Stimulated activated CD8-positive, alpha-beta memory T cell treated with anti-CD3 and anti-CD28 coated beads, Interleukin-7, amount 100 ng/mL, for 1 hour (primary cell): Measurements from ENCODE around the gene UPK2.
"Not testable (repeated sequence)": the region's sequence is repeated elsewhere in the genome, so short reads cannot be mapped to it uniquely, and the experiment has no call there.

ENCODE experiments used
- DNase-seq, 2 donors: peaks; one replicate each; pipeline ENCODE4 v3.0.0-alpha.2; 2020; ENCODE audit warnings: low read depth in 2 of 2

UPK2 gene

DNA sequence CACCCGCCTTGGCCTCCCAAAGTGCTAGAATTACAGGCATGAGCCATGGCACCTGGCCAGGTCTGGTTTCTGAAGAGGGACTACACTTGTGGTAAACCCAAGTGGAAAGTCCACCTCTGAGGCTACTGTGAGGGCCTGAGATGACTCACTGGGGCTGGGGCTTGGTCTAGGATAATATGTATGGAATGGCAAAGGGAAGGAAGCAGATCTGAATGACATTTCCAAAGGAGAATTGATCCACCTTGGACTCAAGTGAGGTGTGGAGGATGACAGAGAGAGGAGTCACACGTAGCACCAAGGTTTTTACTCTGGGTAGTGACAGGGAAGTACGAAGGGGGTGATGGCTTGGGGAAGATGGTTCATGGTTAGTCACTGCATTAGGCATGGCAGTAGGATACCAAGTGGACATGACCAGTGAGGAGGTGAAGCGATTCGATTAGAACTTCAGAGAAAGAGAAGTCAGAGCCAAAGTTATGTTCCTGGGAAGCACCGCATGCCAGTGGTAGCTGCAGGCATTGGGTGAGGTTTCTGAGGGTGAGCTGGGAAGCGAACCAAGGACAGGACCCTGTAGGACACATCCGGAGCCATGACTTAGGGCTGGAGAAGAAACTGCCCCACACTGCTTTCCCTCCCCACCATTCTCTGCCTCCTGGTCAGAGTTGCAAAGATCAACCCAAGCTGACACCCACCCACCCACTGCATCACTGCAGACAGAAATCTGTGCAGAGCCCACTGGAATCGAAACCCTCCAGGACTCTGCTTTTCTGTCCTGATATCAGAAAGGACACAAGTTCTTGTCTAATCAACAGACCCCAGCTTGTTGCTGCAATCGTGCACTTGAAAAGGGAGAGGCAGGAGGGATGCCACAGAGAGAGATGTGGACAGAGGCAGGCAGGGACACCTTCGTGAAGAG lies 17.4 kb upstream of the UPK2 start:
- DNase-seq, result no peak

DNA sequence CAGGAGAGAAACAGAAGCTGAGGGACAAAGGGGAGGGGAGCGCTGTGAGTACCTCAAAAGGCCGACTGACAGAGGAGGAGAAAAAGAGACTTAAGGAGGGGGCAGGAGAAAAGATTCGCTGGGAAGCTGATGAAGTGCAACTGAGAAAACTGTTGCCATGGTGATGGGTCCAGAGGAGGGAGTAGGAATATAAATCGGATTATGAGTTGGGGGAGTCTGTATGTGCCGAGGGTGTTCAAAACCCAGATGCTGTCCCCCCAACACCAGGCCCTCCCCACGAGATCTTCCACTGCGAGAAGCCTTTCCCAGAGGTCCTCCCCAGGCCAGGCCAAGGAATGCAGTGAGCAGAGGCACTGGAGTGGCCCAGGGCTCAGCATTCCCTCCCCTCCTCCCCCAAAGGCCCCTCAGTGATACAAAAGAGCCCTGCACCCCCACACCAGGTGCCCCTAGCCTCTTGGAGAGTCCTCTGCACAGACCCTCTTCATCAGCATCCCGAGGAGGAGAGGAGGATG lies 16.6 kb upstream of the UPK2 start:
- DNase-seq, result no peak

DNA sequence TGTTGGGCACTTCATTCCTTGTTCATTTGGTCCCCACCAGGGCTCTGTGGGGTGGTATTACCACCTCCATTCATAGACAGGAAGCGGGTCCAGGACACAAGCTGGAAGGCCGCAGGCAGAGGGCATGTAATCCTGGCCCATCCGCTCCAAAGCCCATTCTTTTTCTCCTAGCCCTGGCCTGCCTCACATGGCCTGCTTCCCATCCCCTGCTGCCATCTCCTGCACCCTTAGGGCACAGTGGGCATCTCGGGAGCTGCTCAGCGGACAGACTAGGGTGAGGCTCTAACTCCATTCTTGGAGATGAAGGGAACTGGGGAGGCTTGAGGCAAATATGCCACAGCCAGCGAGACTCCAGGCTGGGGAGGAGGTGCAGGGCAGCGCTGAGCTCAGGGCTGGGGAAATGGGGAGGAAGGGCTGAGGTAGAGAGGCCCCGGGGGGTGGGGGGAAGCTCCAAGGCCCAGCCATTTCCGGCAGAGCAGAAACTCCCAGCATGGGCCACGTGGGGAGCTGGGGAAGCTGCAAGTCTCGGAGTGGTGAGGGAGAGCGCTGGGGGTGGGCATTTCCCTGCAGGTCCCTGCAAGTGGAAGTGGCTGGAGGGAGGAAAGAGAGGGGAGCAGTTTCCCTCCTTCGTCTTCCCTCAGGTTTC lies 16.0 kb upstream of the UPK2 start:
- no peak for DNase-seq

DNA sequence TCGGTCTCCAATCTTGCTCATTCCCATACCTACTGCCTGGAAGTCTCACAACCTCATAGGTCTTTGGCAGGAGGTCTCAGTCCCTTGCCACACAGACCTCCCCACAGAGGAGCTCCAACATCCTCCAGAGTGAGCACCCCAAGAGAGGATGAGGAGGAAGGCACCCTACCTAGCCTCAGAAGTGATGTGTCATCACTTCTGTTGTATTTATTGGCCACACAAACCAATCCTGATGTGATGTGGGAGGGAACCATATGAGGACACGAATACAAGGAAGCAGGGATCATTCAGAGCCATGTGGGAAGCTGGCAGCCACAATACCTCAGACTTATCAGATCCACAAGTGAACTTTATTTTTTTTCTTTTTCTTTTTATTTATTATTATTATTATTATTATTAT lies 9.0 kb upstream of the UPK2 start:
- DNase-seq, result no peak

DNA sequence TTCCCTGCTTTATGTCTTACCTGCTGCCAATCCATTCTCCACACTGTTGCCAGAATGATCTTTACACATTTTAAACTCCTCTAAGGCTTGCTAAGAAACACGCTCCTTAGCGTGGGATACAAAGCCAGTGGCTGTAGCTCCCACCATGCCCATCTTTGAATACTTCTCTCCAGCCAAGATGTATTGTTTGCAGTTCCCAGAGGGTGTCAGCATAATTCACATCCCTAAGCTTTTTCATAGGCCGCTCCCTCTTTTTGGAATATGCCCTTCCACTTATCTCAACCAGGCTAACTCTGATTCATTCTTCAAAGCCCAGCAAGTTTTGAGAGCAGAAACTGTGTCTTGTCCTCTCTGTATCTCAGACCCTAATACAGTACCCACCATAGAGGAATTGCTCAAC lies 8.1 kb upstream of the UPK2 start:
- no peak for DNase-seq

DNA sequence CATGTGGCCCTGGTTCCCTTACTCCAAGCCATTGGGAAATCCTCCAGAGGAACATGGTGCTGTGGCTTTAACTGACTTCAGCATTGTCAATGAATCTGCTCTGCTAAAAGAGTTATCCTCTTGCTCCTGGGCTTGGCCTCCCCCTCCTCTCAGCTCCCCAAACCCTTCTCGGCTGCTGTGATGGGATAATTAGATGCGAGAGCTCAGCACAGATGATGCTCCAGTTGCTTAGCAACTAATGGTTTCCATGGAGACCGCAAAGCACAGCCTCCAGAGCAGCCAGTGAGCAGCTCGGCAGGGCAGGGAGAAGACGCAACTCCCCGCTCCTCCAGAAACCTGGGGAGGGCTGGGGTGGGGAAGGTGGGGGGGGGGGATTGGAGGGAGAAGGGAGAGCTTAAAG lies 2.8 kb upstream of the UPK2 start:
- no peak for DNase-seq

DNA sequence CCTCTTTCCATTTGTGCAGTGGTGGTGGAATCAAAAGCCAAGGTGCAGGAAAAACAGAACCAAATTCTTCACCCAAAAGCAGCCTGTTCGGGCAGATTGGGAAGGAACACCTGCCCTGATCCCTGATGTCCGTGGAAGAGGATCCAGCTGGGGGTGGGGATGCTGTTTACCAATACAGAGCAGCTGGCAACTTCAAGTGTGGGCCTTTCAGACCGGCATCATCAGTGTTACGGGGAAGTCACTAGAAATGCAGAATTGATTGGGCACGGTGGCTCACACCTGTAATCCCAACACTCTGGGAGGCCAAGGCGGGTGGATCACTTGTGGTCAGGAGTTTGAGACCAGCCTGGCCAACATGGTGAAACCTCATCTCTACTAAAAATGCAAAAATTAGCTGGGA lies 2.1 kb upstream of the UPK2 start:
- not testable (repeated sequence) for DNase-seq

DNA sequence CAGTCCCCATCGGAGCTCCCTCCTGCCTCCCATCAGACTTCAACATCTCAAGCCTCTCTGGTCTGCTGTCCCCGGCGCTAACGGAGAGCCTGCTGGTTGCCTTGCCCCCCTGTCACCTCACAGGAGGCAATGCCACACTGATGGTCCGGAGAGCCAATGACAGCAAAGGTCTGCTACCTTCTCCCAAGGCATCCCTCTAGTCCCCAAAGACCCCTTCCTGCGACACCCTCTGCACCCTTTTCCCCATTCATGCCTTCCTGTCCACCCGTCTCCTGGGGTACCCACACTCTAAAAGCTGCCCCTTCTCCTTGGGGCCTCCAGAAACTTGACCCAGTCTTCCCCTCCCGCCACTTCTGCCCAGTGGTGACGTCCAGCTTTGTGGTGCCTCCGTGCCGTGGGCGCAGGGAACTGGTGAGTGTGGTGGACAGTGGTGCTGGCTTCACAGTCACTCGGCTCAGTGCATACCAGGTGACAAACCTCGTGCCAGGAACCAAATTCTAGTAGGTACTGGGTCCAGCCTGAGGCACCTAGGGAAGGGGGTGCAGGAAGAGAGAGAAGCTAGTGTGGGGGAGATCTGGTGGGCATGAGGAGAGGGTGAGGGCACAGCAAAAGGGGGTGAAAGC lies 860 bp downstream of the UPK2 start:
- DNase-seq, result no peak

DNA sequence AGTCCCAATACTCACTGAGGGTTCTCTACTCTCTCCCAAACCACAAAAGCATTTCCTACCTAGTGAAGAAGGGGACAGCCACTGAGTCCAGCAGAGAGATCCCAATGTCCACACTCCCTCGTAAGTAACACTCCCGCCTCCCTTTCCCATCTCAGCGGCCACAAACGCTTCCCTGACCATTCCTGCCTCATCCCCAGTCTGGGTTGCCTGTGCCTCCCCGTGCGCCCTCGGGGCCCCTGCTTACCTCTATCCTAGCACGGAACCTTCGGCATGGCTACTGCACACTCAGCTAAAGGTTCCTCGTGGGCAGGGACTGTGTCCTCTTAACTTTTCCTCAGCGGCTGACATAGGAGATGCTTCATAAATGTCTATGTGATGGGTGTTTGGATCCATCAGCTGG lies 1.5 kb downstream of the UPK2 start:
- no peak for DNase-seq

DNA sequence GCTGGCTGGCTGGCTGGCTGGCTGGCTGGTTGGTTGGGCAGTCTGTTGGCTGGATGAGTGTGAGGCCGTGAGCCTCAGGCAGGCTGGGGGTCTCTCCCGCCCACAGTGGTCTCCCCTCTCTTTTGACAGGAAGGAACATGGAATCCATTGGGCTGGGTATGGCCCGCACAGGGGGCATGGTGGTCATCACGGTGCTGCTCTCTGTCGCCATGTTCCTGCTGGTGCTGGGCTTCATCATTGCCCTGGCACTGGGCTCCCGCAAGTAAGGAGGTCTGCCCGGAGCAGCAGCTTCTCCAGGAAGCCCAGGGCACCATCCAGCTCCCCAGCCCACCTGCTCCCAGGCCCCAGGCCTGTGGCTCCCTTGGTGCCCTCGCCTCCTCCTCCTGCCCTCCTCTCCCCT lies 1.9 kb downstream of the UPK2 start:
- no peak for DNase-seq

DNA sequence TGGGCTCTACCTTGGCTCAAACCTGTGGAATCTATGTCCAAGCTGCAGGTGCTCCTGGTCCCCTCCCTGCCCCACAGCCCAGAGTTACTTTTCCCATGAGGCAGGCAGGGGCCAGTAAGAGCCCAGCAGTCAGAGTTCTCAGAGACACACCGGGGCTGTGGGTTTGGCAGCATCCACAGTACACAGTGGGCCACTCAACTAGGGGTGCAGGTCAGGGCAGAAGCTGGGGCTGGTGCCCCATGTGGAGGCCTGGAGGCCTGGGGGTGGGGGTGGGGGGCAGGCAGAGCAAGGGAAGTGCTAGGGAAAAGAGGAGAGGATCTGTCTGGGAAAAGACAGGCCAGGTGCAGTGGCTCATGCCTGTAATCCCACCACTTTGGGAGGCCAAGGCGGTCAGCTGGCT lies 2.5 kb downstream of the UPK2 start:
- no peak for DNase-seq

DNA sequence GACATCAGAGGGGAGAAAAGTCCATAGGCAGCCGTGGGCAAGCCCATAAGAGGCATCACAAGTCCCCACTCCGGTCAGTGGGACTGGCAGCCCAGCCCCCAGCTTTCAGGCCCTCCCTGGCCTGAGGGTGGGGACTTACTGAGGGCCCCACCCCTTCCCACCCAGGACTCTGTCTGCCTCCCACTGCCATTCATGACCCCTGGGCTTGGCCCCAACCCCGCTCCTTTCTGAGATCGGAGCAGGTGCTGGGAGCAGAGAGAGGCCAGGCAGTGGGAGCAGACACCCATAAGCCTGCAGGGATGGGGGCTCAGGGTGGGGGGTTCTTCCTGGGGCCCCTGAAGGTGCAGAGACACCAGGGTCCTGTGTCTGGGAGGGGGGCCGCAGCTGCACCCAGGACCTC lies 5.1 kb downstream of the UPK2 start:
- DNase-seq, result no peak

DNA sequence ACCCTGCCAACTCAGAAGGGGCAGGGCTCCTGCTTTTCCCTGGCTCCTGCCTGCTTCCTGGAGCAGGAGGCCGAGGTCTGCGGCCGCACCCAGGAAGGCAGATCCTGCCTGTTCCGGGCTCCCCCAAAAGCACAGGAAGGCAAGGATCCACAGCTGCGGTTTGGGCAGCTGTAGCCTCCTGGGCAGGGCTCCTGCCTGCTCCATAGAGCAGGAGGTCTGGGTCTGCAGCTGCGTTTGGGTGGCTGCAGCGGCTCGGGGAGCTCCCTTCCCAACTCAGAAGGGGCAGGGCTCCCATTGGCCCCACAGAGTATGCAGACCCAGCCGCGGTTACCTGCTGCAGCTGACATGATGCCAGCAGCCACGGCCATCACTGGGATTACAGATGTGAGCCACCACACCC lies 5.5 kb downstream of the UPK2 start:
- DNase-seq, result no peak

DNA sequence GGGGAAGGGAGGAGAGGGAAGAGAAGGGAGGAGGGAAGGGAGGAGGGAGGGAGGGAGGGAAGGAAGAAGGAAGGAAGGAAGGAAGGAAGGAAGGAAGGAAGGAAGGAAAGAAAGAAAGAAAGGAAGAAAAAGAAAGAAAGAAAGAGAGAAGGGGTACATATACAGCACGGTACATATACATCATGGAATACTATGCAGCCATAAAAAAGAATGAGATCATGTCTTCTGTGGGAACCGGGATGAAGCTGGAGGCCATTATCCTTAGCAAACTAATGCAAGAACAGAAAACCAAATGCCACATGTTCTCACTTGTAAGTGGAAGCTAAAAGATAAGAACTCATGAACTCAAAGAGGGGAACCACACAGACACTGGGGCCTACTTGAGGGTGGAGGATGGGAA lies 13.4 kb downstream of the UPK2 start:
- not testable (repeated sequence) for DNase-seq

DNA sequence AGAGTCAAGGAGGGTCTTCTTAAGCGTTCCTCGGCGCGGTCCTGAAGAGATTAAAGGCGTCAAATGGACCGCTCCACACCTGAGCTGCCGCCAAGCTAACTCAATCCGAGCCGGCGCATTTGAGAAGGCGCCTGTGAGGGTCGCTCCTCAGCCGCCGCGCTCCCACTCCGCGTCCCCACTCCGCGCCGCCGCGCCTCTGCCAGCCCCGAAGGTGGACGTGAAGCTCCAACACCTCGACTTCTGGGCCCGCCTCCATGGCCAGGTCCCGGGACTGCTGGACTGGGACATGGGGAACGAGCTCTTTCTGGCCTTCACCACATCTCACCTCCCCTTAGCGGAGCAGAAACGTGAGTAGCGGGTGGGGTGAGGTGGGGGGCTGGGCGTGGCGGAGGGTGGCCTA lies 15.5 kb downstream of the UPK2 start, which contains the start of gene FOXR1:
Gene FOXR1 (plus strand): TSS at position 116 of the 400 bp plus-strand sequence. CDS start 171 bp downstream, at position 287.
- no peak for DNase-seq

DNA sequence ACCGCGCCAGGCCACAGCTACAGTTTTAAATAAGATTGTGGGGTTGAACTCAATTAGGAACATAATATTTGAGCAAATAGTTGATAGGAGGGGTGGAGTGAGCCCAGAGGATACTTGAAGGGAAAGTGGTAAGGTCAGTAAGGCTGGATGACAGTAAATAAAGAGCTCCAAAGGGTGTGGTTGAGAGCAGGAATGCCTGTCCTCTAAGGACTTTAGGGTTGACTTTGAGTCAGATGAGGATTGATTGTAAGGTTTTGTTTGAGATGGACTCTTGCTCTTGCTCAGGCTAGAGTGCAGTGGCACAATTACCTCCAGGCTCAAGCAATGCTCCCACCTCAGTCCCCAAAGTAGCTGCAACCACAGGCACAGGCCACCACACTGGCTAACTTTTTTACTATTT lies 17.9 kb downstream of the UPK2 start:
- DNase-seq, result no peak

DNA sequence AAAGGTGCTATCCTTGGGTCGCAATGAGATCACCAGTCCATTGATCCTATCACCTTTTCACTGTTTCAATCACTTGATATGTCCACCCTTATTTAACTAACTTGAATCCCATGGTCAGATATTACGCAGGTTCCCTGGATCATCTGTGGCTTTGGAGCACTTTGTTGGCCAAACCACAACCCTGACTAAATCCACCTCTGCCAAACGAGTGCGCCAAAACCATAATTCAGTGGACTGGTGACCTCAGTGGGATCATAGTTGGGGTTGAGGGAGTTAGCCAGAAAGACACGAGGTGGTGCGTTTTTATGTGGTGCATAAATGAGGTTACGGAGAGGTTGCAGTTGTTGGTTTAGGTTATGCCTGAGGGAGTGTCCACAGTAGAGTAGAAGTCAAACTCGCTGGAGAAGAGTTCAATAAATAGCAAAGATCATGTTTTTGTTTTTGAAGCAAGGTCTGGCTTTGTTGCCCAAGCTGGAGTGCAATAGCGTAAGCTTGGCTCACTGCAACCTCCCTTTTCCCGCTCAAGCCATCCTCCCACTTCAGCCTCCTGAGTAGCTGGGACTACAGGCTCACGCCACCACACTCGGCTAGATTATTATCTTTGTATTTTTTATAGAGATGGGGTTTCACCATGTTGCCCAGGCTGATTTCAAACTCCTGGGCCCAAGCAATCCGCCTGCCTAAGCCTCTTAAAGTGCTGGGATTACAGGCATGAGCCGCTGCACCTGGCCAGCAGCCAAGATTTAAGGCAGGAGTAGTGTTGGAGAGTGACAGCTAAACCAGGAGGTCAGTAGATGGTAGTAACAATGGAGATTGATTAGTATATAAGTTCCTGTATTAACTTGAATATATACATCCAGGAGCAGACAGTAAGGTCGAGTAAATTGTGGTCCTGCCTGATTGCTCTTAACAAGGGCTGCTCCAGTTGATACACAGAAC lies 19.9 kb downstream of the UPK2 start:
- no peak for DNase-seq

DNA sequence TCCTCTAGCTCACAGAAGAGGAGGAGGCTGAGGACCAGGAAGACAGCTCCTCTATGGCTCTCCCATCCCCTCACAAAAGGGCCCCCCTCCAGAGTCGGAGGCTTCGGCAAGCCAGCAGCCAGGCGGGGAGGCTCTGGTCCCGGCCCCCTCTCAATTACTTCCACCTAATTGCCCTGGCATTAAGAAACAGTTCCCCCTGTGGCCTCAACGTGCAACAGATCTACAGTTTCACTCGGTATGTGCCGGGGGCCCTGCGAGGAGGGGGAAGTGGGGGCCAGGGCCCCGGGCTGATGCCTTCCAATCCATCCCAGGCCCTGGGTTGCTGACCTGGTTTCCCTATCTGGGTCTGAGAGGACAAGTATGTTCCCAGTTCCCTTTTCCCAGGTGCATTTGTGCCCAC lies 23.3 kb downstream of the UPK2 start:
- DNase-seq, result no peak

DNA sequence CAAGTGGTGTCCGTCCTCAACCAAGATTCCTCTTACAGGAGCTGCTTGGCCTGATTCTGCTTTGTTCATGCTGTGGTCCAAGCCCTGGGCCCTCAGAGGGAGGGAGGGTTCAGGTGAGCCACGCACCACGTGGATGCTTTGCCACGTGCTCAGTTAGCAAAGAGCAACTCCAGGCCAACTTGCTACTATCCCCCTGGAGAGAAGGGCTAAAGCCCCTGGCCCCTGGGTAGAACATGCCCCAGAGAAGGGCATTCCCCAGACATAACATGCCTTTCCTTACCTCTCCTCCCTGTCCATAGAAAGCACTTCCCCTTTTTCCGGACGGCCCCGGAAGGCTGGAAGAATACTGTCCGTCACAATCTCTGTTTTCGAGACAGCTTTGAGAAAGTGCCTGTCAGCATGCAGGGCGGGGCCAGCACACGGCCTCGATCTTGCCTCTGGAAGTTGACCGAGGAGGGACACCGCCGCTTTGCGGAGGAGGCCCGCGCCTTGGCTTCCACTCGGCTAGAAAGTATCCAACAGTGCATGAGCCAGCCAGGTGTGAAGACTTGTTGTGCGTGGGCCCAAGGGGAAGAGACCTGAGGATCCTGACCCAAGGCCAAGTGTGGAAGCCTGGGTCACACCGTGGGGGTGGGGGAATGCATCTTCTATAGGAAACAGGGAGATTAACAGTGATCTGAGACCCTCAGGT lies 24.2 kb downstream of the UPK2 start:
- no peak for DNase-seq

DNA sequence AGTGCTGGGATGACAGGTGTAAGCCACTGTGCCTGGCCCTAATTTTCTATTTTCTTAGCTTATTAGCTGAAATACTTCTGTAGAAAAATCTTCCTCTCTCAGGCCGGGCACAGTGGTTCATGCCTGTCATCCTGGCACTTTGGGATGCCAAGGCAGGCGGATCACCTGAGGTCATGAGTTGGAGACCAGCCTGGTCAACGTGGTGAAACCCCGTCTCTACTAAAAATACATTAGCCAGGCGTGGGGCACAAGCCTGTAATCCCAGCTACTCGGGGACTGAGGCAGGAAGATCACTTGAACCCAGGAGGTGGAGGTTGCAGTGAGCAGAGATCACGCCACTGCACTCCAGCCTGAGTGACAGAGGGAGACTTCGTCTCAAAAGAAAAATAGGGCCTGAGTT lies 28.2 kb downstream of the UPK2 start:
- not testable (repeated sequence) for DNase-seq

DNA sequence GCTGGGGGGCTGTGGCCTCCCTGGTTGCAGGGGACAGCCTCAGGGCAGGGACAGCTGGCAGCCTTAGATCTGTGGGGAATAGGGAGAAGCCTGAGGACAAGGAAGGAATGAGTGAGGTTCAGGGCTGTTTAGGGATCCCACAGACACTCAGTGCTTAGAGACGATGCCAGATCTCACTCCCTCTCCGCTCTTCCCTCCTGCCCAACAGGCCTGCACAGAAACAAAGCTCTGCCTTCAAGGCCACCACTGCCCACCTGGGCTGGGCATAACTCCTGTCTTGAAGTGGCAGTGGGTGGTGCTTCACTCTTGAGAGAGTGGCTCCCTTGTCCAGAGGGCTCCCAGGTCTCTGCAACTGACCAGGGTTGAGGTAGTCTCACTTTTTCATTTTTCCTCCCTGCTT lies 28.7 kb downstream of the UPK2 start:
- DNase-seq, result no peak
